Hepatocyte (in vitro differentiated cells): ENCODE results near the gene USH2A. TPM values are rescaled to one million over a fixed set of nuclear protein-coding genes. Genes with fewer than 3 reads are reported as not detected.

ENCODE experiments used
- DNase-seq: peaks from one replicate; pipeline ENCODE4 v3.0.0-alpha.2; 2016; ENCODE audit warnings: low spot score
- H2AFZ ChIP-seq: fragments of 200-600 bp; sonication (generic); 2 replicates; pipeline ENCODE4 v1.6.0; 2016; ENCODE audit warnings: antibody characterized with exemption, mild to moderate bottlenecking
- H3K27ac ChIP-seq: fragments of 200-600 bp; sonication (generic); 2 replicates; pipeline ENCODE4 v1.5.1; 2016; ENCODE audit warnings: mild to moderate bottlenecking
- H3K27me3 ChIP-seq: fragments of 200-600 bp; sonication (generic); 2 replicates; pipeline ENCODE4 v1.6.1; 2016
- H3K36me3 ChIP-seq: fragments of 200-600 bp; sonication (generic); replicated peaks from 2 replicates; pipeline ENCODE4 v1.5.1; 2016; ENCODE audit warnings: low read depth; ENCODE audit not compliant: insufficient read depth
- H3K4me1 ChIP-seq: fragments of 200-600 bp; sonication (generic); 2 replicates; pipeline ENCODE4 v1.5.1; 2016; ENCODE audit warnings: mild to moderate bottlenecking, moderate library complexity; ENCODE audit not compliant: insufficient read depth
- H3K4me2 ChIP-seq: fragments of 200-600 bp; sonication (generic); 2 replicates; pipeline ENCODE4 v1.6.0; 2016
- H3K4me3 ChIP-seq: fragments of 200-600 bp; sonication (generic); 2 replicates; pipeline ENCODE4 v1.5.1; 2016; ENCODE audit warnings: mild to moderate bottlenecking
- H3K79me2 ChIP-seq: fragments of 200-600 bp; sonication (generic); 2 replicates; pipeline ENCODE4 v1.6.0; 2017; ENCODE audit warnings: mild to moderate bottlenecking
- H3K9me2 ChIP-seq: fragments of 200-600 bp; sonication (generic); replicated peaks from 2 replicates; pipeline ENCODE4 v1.6.0; 2017; ENCODE audit warnings: mild to moderate bottlenecking; ENCODE audit not compliant: insufficient read depth
- H3K9me3 ChIP-seq: fragments of 200-600 bp; sonication (generic); 2 replicates; pipeline ENCODE4 v1.5.1; 2016; ENCODE audit warnings: low read depth, mild to moderate bottlenecking
- H4K20me1 ChIP-seq: fragments of 200-600 bp; sonication (generic); 2 replicates; pipeline ENCODE4 v1.6.0; 2016; ENCODE audit warnings: mild to moderate bottlenecking; ENCODE audit not compliant: insufficient read depth, poor library complexity, severe bottlenecking
- CTCF ChIP-seq: fragments of 200-600 bp; sonication (generic); IDR thresholded peaks from 2 replicates; pipeline ENCODE4 v1.5.1; 2016; ENCODE audit warnings: antibody characterized with exemption, mild to moderate bottlenecking; ENCODE audit not compliant: poor library complexity
- EZH2 ChIP-seq: fragments of 200-600 bp; sonication (generic); IDR thresholded peaks from 2 replicates; pipeline ENCODE4 v1.6.1; 2016; ENCODE audit warnings: antibody characterized with exemption, mild to moderate bottlenecking, borderline replicate concordance
- EZH2phosphoT487 ChIP-seq: fragments of 200-600 bp; sonication (generic); IDR thresholded peaks from one replicate; pipeline ENCODE4 v1.6.1; 2018; ENCODE audit warnings: antibody characterized with exemption, mild to moderate bottlenecking, low read depth, moderate library complexity; ENCODE audit not compliant: unreplicated experiment, severe bottlenecking
- WGBS: methylation state at CpG from one replicate; pipeline ENCODE4 v1.1.6; 2016; ENCODE audit warnings: low lambda C conversion rate; ENCODE audit errors: missing lambda C conversion rate; 5-methylcytosine and 5-hydroxymethylcytosine counted together
- polyA plus RNA-seq: library from polyadenylated mRNA; unstranded; fragments of >200 nt; fragmentation: Nextera tagmentation; extraction: Ambion mirVana; gene quantifications from 2 replicates; pipeline ENCODE4 v1.2.1, GENCODE V29; 2016
- total RNA-seq: library from RNA; depleted of rRNA; stranded (reverse); fragments of >200 nt; gene quantifications from 2 replicates; pipeline ENCODE4 v1.2.3, GENCODE V29; 2014

Gene USH2A
- total and polyA plus RNA-seq, 2 experiments from 2014 or later, result 0.07 TPM; not detected in 1

- DNase-seq, result no peak
- WGBS, result 80% methylated on average over 3 of the region's 3 CpGs
- Histone ChIP-seq H2AFZ (no peak overlapping the region), H4K20me1 (no peaks in the 10 kb centered on the region), H3K27ac (no peak overlapping the region), H3K9me3 (no peaks in the 10 kb centered on the region), H3K27me3 (no peaks in the 10 kb centered on the region), H3K4me1 (no peaks in the 10 kb centered on the region), H3K4me2 (no peak overlapping the region), H3K4me3 (no peak overlapping the region), H3K79me2 (peaks cover 21% of the 10 kb centered on the region), H3K36me3 (peaks cover 4% of the 10 kb centered on the region), H3K9me2 (no peaks in the 10 kb centered on the region)
- no peak for TF ChIP-seq EZH2phosphoT487
- no peak for TF ChIP-seq EZH2
- TF ChIP-seq CTCF, result no peak
Observed at GRCh38 chr1:215612391-215612790, 810.9 kb downstream of the USH2A start.

- no peak overlapping the region for H3K4me2 ChIP-seq
- TF ChIP-seq EZH2, result no peak
- TF ChIP-seq EZH2phosphoT487, result no peak
- no peak for TF ChIP-seq CTCF
- H4K20me1 ChIP-seq, result peaks cover 4% of the 10 kb centered on the region
- H3K9me2 ChIP-seq, result no peaks in the 10 kb centered on the region
- 96% methylated on average over 4 of the region's 4 CpGs for WGBS
- peaks cover 11% of the 10 kb centered on the region for H3K79me2 ChIP-seq
- H3K27me3 ChIP-seq, result no peaks in the 10 kb centered on the region
- H3K36me3 ChIP-seq, result peaks cover 4% of the 10 kb centered on the region
- H3K4me1 ChIP-seq, result peaks cover 5% of the 10 kb centered on the region
- H2AFZ ChIP-seq, result no peak overlapping the region
- no peaks in the 10 kb centered on the region for H3K9me3 ChIP-seq
- H3K27ac ChIP-seq, result no peak overlapping the region
- no peak for DNase-seq
- no peak overlapping the region for H3K4me3 ChIP-seq
Observed at GRCh38 chr1:215608646-215609045, 814.6 kb downstream of the USH2A start.

GRCh38 chr1:215607412-215607811 lies 815.8 kb downstream of the USH2A start:
- Histone ChIP-seq H3K79me2 (peaks cover 9% of the 10 kb centered on the region), H3K36me3 (peaks cover 4% of the 10 kb centered on the region), H4K20me1 (peaks cover 4% of the 10 kb centered on the region), H3K4me1 (peaks cover 5% of the 10 kb centered on the region), H2AFZ (no peak overlapping the region), H3K4me3 (no peak overlapping the region), H3K9me2 (no peaks in the 10 kb centered on the region), H3K27ac (no peak overlapping the region), H3K9me3 (no peaks in the 10 kb centered on the region), H3K27me3 (no peaks in the 10 kb centered on the region), H3K4me2 (no peak overlapping the region)
- TF ChIP-seq EZH2phosphoT487 (no peak), CTCF (no peak), EZH2 (no peak)
- DNase-seq, result no peak
- WGBS, result 89% methylated on average over 1 of the region's 1 CpG
